Mesothelial cell of epicardium (in vitro differentiated cells): Measurements from ENCODE around the gene GIGYF2. TPM values are rescaled to one million over a fixed set of nuclear protein-coding genes. Genes with fewer than 3 reads are reported as not detected.
"Not testable (repeated sequence)": the region's sequence is repeated elsewhere in the genome, so short reads cannot be mapped to it uniquely, and the experiment has no call there.

Source experiments
- DNase-seq, 2 experiments: peaks; one replicate each; pipeline ENCODE4 v3.0.0; 2021; ENCODE audit warnings: low spot score in 2 of 2; ENCODE audit not compliant: unreplicated experiment in 2 of 2
- H3K27ac Mint-ChIP-seq: 2 replicates; pipeline ENCODE4 v1.8.0; 2021; ENCODE audit warnings: mixed read lengths
- H3K27me3 Mint-ChIP-seq: 2 replicates; pipeline ENCODE4 v1.8.0; 2021; ENCODE audit warnings: low read depth, mixed read lengths
- H3K36me3 Mint-ChIP-seq: 2 replicates; pipeline ENCODE4 v1.8.0; 2021; ENCODE audit warnings: mixed read lengths
- H3K4me1 Mint-ChIP-seq: 2 replicates; pipeline ENCODE4 v1.8.0; 2021; ENCODE audit warnings: mixed read lengths
- H3K4me3 Mint-ChIP-seq: 2 replicates; pipeline ENCODE4 v1.8.0; 2021; ENCODE audit warnings: mild to moderate bottlenecking, moderate library complexity, mixed read lengths
- H3K9me3 Mint-ChIP-seq: 2 replicates; pipeline ENCODE4 v1.8.0; 2021; ENCODE audit warnings: mixed read lengths
- CTCF ChIP-seq: fragments of 200-600 bp; sonication (generic); IDR thresholded peaks from one replicate; pipeline ENCODE4 v1.5.0; 2021; ENCODE audit warnings: antibody characterized with exemption; ENCODE audit not compliant: unreplicated experiment
- total RNA-seq: library from RNA; stranded (reverse); gene quantifications from 3 replicates; pipeline ENCODE4 v1.2.1, GENCODE V29; 2021

GIGYF2 gene
- total RNA-seq, 1 donor from 2014 or later: 78.8 TPM

GRCh38 chr2:232689152-232689910 is 7.8 kb upstream of the GIGYF2 start:
- no peaks in the 10 kb centered on the region for H3K36me3 Mint-ChIP-seq
- TF ChIP-seq CTCF: no peak
- H3K27ac Mint-ChIP-seq: no peak overlapping the region
- peaks cover 7% of the 10 kb centered on the region for H3K4me1 Mint-ChIP-seq
- H3K27me3 Mint-ChIP-seq: no peaks in the 10 kb centered on the region
- H3K4me3 Mint-ChIP-seq: no peak overlapping the region
- DNase-seq: peak in 1 of 2 experiments; percentile 54
- H3K9me3 Mint-ChIP-seq: no peaks in the 10 kb centered on the region

- H3K27me3 Mint-ChIP-seq, H3K27ac Mint-ChIP-seq, DNase-seq, H3K36me3 Mint-ChIP-seq, H3K4me3 Mint-ChIP-seq, H3K9me3 Mint-ChIP-seq, H3K4me1 Mint-ChIP-seq: not testable (repeated sequence)
Measured at GRCh38 chr2:232691117-232691516, 6.0 kb upstream of the GIGYF2 start.

GRCh38 chr2:232693344-232693743 is 3.8 kb upstream of the GIGYF2 start:
- TF ChIP-seq CTCF: no peak
- no peak overlapping the region for H3K4me3 Mint-ChIP-seq
- DNase-seq: no peak
- H3K9me3 Mint-ChIP-seq: peaks cover 7% of the 10 kb centered on the region
- no peak overlapping the region for H3K27ac Mint-ChIP-seq
- peaks cover 17% of the 10 kb centered on the region for H3K4me1 Mint-ChIP-seq
- H3K27me3 Mint-ChIP-seq: no peaks in the 10 kb centered on the region
- H3K36me3 Mint-ChIP-seq: no peaks in the 10 kb centered on the region

- Mint-ChIP-seq H3K9me3 (peaks cover 7% of the 10 kb centered on the region), H3K4me3 (peak overlapping the region; percentile 96), H3K36me3 (peaks cover 4% of the 10 kb centered on the region), H3K4me1 (peaks cover 33% of the 10 kb centered on the region), H3K27ac (peak overlapping the region; percentile 88), H3K27me3 (no peaks in the 10 kb centered on the region)
- no peak for DNase-seq
- TF ChIP-seq CTCF: no peak
Measured at GRCh38 chr2:232696609-232697058, 497 bp upstream of the GIGYF2 start.

GRCh38 chr2:232697807-232698110 is 628 bp downstream of the GIGYF2 start:
- peaks cover 7% of the 10 kb centered on the region for H3K9me3 Mint-ChIP-seq
- H3K27ac Mint-ChIP-seq: peak overlapping the region; percentile 98
- peaks cover 33% of the 10 kb centered on the region for H3K4me1 Mint-ChIP-seq
- DNase-seq: no peak
- peaks cover 4% of the 10 kb centered on the region for H3K36me3 Mint-ChIP-seq
- H3K27me3 Mint-ChIP-seq: no peaks in the 10 kb centered on the region
- TF ChIP-seq CTCF: no peak
- H3K4me3 Mint-ChIP-seq: peak overlapping the region; percentile 96

- Mint-ChIP-seq H3K9me3 (peaks cover 7% of the 10 kb centered on the region), H3K4me1 (peaks cover 33% of the 10 kb centered on the region), H3K36me3 (peaks cover 7% of the 10 kb centered on the region), H3K27me3 (no peaks in the 10 kb centered on the region), H3K27ac (peak overlapping the region; percentile 98), H3K4me3 (peak overlapping the region; percentile 96)
- TF ChIP-seq CTCF: no peak
- no peak for DNase-seq
Measured at GRCh38 chr2:232698556-232699091, 1.5 kb downstream of the GIGYF2 start.
